Endothelial cell of umbilical vein (primary cell): ENCODE measurements around the gene P3H2. TPM values are rescaled to one million over a fixed set of nuclear protein-coding genes. Genes with fewer than 3 reads are reported as not detected.

ENCODE experiments used
- BruUV-seq: library from RNA; stranded (reverse); fragments of 400-500 nt; replicated peaks from 2 replicates; lab custom pipeline; 2021; lab: Mats Ljungman, UMichigan
- CTCF ChIA-PET: fragments of 300-600, 350-600 bp; sonication (Branson Sonifier 250); formaldehyde crosslinking; loops from one replicate; lab custom pipeline; 2021; ENCODE audit warnings: antibody characterized with exemption, inconsistent platforms; lab: Charles Lee
- POLR2A ChIA-PET: fragments of 300-600, 350-600 bp; sonication (Branson Sonifier 250); formaldehyde crosslinking; loops from one replicate; lab custom pipeline; 2021; ENCODE audit warnings: antibody characterized with exemption, inconsistent platforms; lab: Charles Lee
- DNase-seq: peaks from one replicate; pipeline ENCODE4 v3.0.0-alpha.2; 2011; ENCODE audit warnings: low read depth, low spot score
- FAIRE-seq: peaks from 2 replicates; lab custom pipeline; 2011; peaks lifted over from hg19 to GRCh38; lab: Jason Lieb, UNC
- H2AFZ ChIP-seq: 2 replicates; pipeline ENCODE4 v1.6.0; 2012; ENCODE audit warnings: low read depth, low read length, control low read depth, inconsistent platforms
- H3K27ac ChIP-seq: 2 replicates; pipeline ENCODE4 v1.5.1; 2011; ENCODE audit warnings: low read depth, mild to moderate bottlenecking, control low read depth, low read length, moderate library complexity; ENCODE audit not compliant: insufficient read depth
- H3K27me3 ChIP-seq, 2 experiments: 2 replicates each; pipeline versions ENCODE4 v1.6.0 to v1.6.1; 2011; ENCODE audit warnings: low read length in 2 of 2, mixed read lengths in 1 of 2; ENCODE audit not compliant: control insufficient read depth in 2 of 2, insufficient read depth in 2 of 2
- H3K36me3 ChIP-seq, 2 experiments: 2 replicates in 1 of 2; 3 replicates in 1 of 2; pipeline ENCODE4 v1.5.1; 2011; ENCODE audit warnings: low read length in 2 of 2, mild to moderate bottlenecking in 1 of 2, moderate library complexity in 1 of 2; ENCODE audit not compliant: control insufficient read depth in 2 of 2, insufficient read depth in 2 of 2; ENCODE audit errors: extremely low read depth in 1 of 2
- H3K4me1 ChIP-seq: 3 replicates; pipeline ENCODE4 v1.5.1; 2011; ENCODE audit warnings: mild to moderate bottlenecking, low read length; ENCODE audit not compliant: control insufficient read depth, insufficient read depth; ENCODE audit errors: extremely low read depth
- H3K4me2 ChIP-seq: 2 replicates; pipeline ENCODE4 v1.6.1; 2011; ENCODE audit warnings: low read length, control low read depth, mixed read lengths; ENCODE audit not compliant: insufficient read depth
- H3K4me3 ChIP-seq, 3 experiments: fragments of 200-600 bp in 1 of 3; sonication (generic), shearing (Covaris generic) in 1 of 3; replicated peaks in 1 of 3; 2 replicates each; pipeline ENCODE4 v1.5.1; 2011 to 2016; ENCODE audit warnings: control low read depth in 3 of 3, low read length in 3 of 3, mild to moderate bottlenecking in 2 of 3, inconsistent platforms in 1 of 3, low read depth in 1 of 3, moderate library complexity in 1 of 3; ENCODE audit not compliant: insufficient read depth in 1 of 3
- H3K79me2 ChIP-seq: 2 replicates; pipeline ENCODE4 v1.6.0; 2012; ENCODE audit warnings: low read length, inconsistent platforms; ENCODE audit not compliant: control insufficient read depth, insufficient read depth
- H3K9ac ChIP-seq: replicated peaks from 2 replicates; pipeline ENCODE3; 2011; ENCODE audit warnings: low read length, control low read depth; ENCODE audit not compliant: insufficient read depth; ENCODE audit errors: extremely low read depth
- H3K9me1 ChIP-seq: replicated peaks from 3 replicates; pipeline ENCODE4 v1.6.0; 2011; ENCODE audit warnings: mild to moderate bottlenecking, low read length; ENCODE audit not compliant: control insufficient read depth, insufficient read depth; ENCODE audit errors: extremely low read depth
- H3K9me3 ChIP-seq: replicated peaks from 2 replicates; pipeline ENCODE4 v1.5.1; 2012; ENCODE audit warnings: low read length, inconsistent platforms; ENCODE audit not compliant: control insufficient read depth, insufficient read depth
- H4K20me1 ChIP-seq: replicated peaks from 2 replicates; pipeline ENCODE3; 2011; ENCODE audit warnings: mild to moderate bottlenecking, low read length; ENCODE audit not compliant: control insufficient read depth, insufficient read depth; ENCODE audit errors: extremely low read depth
- EZH2 ChIP-seq: IDR thresholded peaks from 2 replicates; pipeline ENCODE4 v1.6.1; 2012; ENCODE audit warnings: borderline replicate concordance, low read depth, mild to moderate bottlenecking, moderate library complexity, low read length, inconsistent platforms; ENCODE audit not compliant: severe bottlenecking
- FOS ChIP-seq: IDR thresholded peaks from 2 replicates; pipeline ENCODE4 v1.6.1; 2011; ENCODE audit warnings: mild to moderate bottlenecking, low read length, moderate library complexity, borderline replicate concordance; ENCODE audit not compliant: insufficient read depth
- GATA2 ChIP-seq: IDR thresholded peaks from 2 replicates; pipeline ENCODE4 v1.7.0; 2011; ENCODE audit warnings: low read depth, mild to moderate bottlenecking, moderate library complexity, mixed read lengths, low read length; ENCODE audit not compliant: insufficient read length, insufficient read depth
- JUN ChIP-seq: IDR thresholded peaks from 2 replicates; pipeline ENCODE4 v1.6.1; 2011; ENCODE audit warnings: borderline replicate concordance, low read depth; ENCODE audit not compliant: insufficient read length, insufficient read depth
- MAX ChIP-seq: IDR thresholded peaks from 2 replicates; pipeline ENCODE4 v1.6.1; 2011; ENCODE audit not compliant: insufficient read depth, insufficient read length
- MYC ChIP-seq: IDR thresholded peaks from one replicate; pipeline ENCODE4 v1.6.1; 2011; ENCODE audit warnings: mild to moderate bottlenecking, low read depth, low read length
- POLR2A ChIP-seq: IDR thresholded peaks from 2 replicates; pipeline ENCODE4 v1.6.1; 2012; ENCODE audit warnings: low read depth, mild to moderate bottlenecking, control low read depth, low read length
- POLR2AphosphoS5 ChIP-seq: IDR thresholded peaks from 2 replicates; pipeline ENCODE4 v1.6.1; 2012; ENCODE audit warnings: low read depth, mild to moderate bottlenecking, control low read depth, low read length, moderate library complexity; ENCODE audit not compliant: insufficient read depth
- dilution Hi-C: fragments of 300-500 bp; cut with MboI; formaldehyde crosslinking; loops from one replicate; pipeline ENCODE4 v1.15.0; 2019; ENCODE audit warnings: low sequenced_read_pairs; ENCODE audit not compliant: extremely low pct_ligation_motif_present
- intact Hi-C: fragments of 100-400 bp; cut with micrococcal nuclease; formaldehyde crosslinking; loops from one replicate; pipeline ENCODE4 v1.10.0; 2022
- polyA plus RNA-seq, 4 experiments: library from polyadenylated mRNA; depleted of rRNA in 3 of 4; stranded (reverse) in 3 of 4; unstranded in 1 of 4; fragments of >200 nt; gene quantifications; 2 replicates each; pipeline versions ENCODE4 v1.2.1 to v1.2.3, GENCODE V29; 2011 to 2012; ENCODE audit warnings: missing spikeins in 1 of 4
- total RNA-seq: library from RNA; stranded (reverse); gene quantifications from 2 replicates; pipeline ENCODE4 v1.2.3, GENCODE V29; 2021
- TF ChIP-seq, protein P1 (sequence below), 2 donors: IDR thresholded peaks; 1 replicate in 1 of 2; 2 replicates in 1 of 2; pipeline ENCODE4 v1.5.1; 2011; ENCODE audit warnings: low read length in 2 of 2, mild to moderate bottlenecking in 2 of 2, moderate library complexity in 2 of 2, control low read depth in 1 of 2, inconsistent platforms in 1 of 2, low read depth in 1 of 2; ENCODE audit not compliant: insufficient read depth in 1 of 2; ENCODE audit errors: extremely low read depth in 1 of 2

The P3H2 gene
- total and polyA plus RNA-seq, 2 donors (not counting 3 experiments of a cell fraction or from before 2014, with no cell fraction given) = 6.6 to 6.8 TPM

GRCh38 chr3:190139365-190139764, 18.7 kb upstream of the P3H2 start:
- no peak overlapping the region for H3K4me3 ChIP-seq
- H3K9me3 ChIP-seq = no peaks in the 10 kb centered on the region
- H3K27ac ChIP-seq = no peak overlapping the region
- ChIA-PET CTCF (interaction anchor here (2.1 kb wide), 1 partner anchor 183 kb away, joined by 7 read pairs; the partner anchor contains the start of gene CLDN1), POLR2A (no interaction called here)
- H3K79me2 ChIP-seq = no peaks in the 10 kb centered on the region
- no peaks in the 10 kb centered on the region for H3K9me1 ChIP-seq
- BruUV-seq = no TSS peak
- dilution Hi-C loops = no loop called here
- H3K4me1 ChIP-seq = no peaks in the 10 kb centered on the region
- H2AFZ ChIP-seq = no peak overlapping the region
- no peak overlapping the region for H3K9ac ChIP-seq
- intact Hi-C loops = no loop called here
- DNase-seq (no peak), FAIRE-seq (no peak)
- H4K20me1 ChIP-seq = no peaks in the 10 kb centered on the region
- TF ChIP-seq JUN = no peak
- TF ChIP-seq MAX = no peak
- no peak for TF ChIP-seq POLR2A
- TF ChIP-seq MYC = no peak
- no peak for TF ChIP-seq FOS
- TF ChIP-seq EZH2 = no peak
- no peak for TF ChIP-seq GATA2
- TF ChIP-seq, protein P1, sequence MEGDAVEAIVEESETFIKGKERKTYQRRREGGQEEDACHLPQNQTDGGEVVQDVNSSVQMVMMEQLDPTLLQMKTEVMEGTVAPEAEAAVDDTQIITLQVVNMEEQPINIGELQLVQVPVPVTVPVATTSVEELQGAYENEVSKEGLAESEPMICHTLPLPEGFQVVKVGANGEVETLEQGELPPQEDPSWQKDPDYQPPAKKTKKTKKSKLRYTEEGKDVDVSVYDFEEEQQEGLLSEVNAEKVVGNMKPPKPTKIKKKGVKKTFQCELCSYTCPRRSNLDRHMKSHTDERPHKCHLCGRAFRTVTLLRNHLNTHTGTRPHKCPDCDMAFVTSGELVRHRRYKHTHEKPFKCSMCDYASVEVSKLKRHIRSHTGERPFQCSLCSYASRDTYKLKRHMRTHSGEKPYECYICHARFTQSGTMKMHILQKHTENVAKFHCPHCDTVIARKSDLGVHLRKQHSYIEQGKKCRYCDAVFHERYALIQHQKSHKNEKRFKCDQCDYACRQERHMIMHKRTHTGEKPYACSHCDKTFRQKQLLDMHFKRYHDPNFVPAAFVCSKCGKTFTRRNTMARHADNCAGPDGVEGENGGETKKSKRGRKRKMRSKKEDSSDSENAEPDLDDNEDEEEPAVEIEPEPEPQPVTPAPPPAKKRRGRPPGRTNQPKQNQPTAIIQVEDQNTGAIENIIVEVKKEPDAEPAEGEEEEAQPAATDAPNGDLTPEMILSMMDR (IDR thresholded peaks at IDR 0.05; ENCODE audit: extremely low read depth in 1 of 2, insufficient read depth in 1 of 2, low read depth in 1 of 2, low read length in 2 of 2) = no peak
- no peak for TF ChIP-seq POLR2AphosphoS5
- no peak overlapping the region for H3K4me2 ChIP-seq
- H3K36me3 ChIP-seq = no peaks in the 10 kb centered on the region
- peaks cover under 1 to 6% of the 10 kb centered on the region in 2 experiments for H3K27me3 ChIP-seq
